MM.1S (cell line): Measurements from ENCODE around the gene PKD1.

Experiments
- DNase-seq: peaks from one replicate; pipeline ENCODE4 v3.0.0-alpha.2; 2015
- H2AFZ ChIP-seq: fragments of 300-600 bp; sonication (generic); 2 replicates; pipeline ENCODE4 v1.6.0; 2016; ENCODE audit warnings: antibody characterized with exemption, low read length
- H3F3A ChIP-seq: fragments of 300-600 bp; sonication (generic); 2 replicates; pipeline ENCODE4 v1.6.1; 2016; ENCODE audit warnings: mild to moderate bottlenecking, antibody characterized with exemption, low read length, moderate library complexity, mixed read lengths; ENCODE audit not compliant: insufficient read depth
- H3K27ac ChIP-seq: fragments of 300-600 bp; sonication (generic); 2 replicates; pipeline ENCODE4 v1.5.1; 2016; ENCODE audit warnings: mild to moderate bottlenecking, low read length
- H3K27me3 ChIP-seq: fragments of 300-600 bp; sonication (generic); replicated peaks from 2 replicates; pipeline ENCODE4 v1.6.0; 2016; ENCODE audit warnings: low read length; ENCODE audit not compliant: insufficient read depth
- H3K36me3 ChIP-seq: fragments of 300-600 bp; sonication (generic); replicated peaks from 2 replicates; pipeline ENCODE4 v1.6.1; 2016; ENCODE audit warnings: mild to moderate bottlenecking, low read length, mixed read lengths; ENCODE audit not compliant: insufficient read depth
- H3K4me1 ChIP-seq: fragments of 300-600 bp; sonication (generic); 2 replicates; pipeline ENCODE4 v1.6.1; 2016; ENCODE audit warnings: low read length, mixed read lengths
- H3K4me2 ChIP-seq: fragments of 300-600 bp; sonication (generic); 2 replicates; pipeline ENCODE4 v1.6.0; 2016; ENCODE audit warnings: low read depth, low read length
- H3K4me3 ChIP-seq: fragments of 300-600 bp; sonication (generic); 2 replicates; pipeline ENCODE4 v1.5.1; 2016; ENCODE audit warnings: low read length, mixed read lengths
- H3K79me2 ChIP-seq: fragments of 300-600 bp; sonication (generic); 2 replicates; pipeline ENCODE4 v1.6.1; 2016; ENCODE audit warnings: mixed run types, low read length, mixed read lengths
- H3K9ac ChIP-seq: fragments of 300-600 bp; sonication (generic); 2 replicates; pipeline ENCODE4 v1.6.1; 2016; ENCODE audit warnings: low read length, mixed read lengths
- H3K9me2 ChIP-seq: fragments of 300-600 bp; sonication (generic); replicated peaks from 2 replicates; pipeline ENCODE4 v1.6.1; 2016; ENCODE audit warnings: mild to moderate bottlenecking, low read length, mixed read lengths; ENCODE audit not compliant: insufficient read depth
- H3K9me3 ChIP-seq: fragments of 300-600 bp; sonication (generic); replicated peaks from 2 replicates; pipeline ENCODE4 v1.6.1; 2016; ENCODE audit warnings: mild to moderate bottlenecking, low read length, mixed read lengths; ENCODE audit not compliant: insufficient read depth
- H4K20me1 ChIP-seq: fragments of 300-600 bp; sonication (generic); 2 replicates; pipeline ENCODE4 v1.6.1; 2016; ENCODE audit warnings: mild to moderate bottlenecking, low read length, moderate library complexity, mixed read lengths; ENCODE audit not compliant: insufficient read depth
- EZH2 ChIP-seq: fragments of 300-600 bp; sonication (generic); optimal IDR thresholded peaks from 2 replicates; pipeline ENCODE3; 2017; ENCODE audit warnings: low read depth, mild to moderate bottlenecking, antibody characterized with exemption, low read length, mixed read lengths
- EZH2phosphoT487 ChIP-seq: fragments of 300-600 bp; sonication (generic); IDR thresholded peaks from 2 replicates; pipeline ENCODE4 v1.6.1; 2018; ENCODE audit warnings: antibody characterized with exemption, low read length
- TF ChIP-seq, protein P1 (sequence below): fragments of 300-600 bp; sonication (generic); IDR thresholded peaks from 2 replicates; pipeline ENCODE4 v1.5.1; 2016; ENCODE audit warnings: antibody characterized with exemption, low read length, mixed read lengths

PKD1 gene

DNA sequence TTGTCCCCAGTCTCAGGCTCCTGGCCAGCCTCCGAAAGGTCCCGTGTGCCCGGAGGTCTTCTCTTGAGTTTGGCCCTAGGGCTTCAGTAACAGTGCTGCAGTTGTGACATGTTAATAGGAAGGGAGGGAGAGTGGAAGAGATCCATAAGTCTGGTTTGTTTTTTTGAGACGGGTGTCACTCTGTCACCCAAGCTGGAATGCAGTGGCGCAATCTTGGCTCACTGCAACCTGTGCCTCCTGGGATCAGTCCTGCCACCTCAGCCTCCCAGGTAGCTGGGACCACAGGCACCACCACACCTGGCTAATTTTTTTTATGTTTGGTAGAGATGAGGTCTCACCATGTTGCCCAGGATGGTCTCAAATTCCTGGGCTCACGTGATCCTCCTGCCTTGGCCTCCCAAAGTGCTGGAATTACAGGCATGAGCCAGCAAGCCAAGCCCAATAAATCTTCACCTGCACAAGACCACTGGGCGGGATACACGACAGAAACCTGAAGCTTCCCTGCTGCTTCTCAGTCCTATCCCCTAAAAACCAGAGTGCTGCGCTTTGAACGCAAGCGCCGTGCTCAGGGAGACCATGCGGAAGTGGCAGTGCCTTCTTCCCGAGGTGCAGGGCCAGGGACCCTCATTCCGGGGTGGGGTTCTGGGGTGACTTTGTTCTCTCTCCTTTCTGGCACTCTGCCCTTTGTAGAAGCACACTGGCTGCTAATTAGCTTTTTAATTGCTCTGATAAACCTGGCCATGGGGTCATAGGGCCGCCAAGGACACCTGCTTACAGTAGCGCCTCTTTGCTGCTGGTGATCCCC, 30.8 kb upstream of the PKD1 start:
- H3K27me3 ChIP-seq, result no peaks in the 10 kb centered on the region
- no peaks in the 10 kb centered on the region for H3K36me3 ChIP-seq
- H3K4me2 ChIP-seq, result no peak overlapping the region
- no peak overlapping the region for H2AFZ ChIP-seq
- TF ChIP-seq, protein P1, sequence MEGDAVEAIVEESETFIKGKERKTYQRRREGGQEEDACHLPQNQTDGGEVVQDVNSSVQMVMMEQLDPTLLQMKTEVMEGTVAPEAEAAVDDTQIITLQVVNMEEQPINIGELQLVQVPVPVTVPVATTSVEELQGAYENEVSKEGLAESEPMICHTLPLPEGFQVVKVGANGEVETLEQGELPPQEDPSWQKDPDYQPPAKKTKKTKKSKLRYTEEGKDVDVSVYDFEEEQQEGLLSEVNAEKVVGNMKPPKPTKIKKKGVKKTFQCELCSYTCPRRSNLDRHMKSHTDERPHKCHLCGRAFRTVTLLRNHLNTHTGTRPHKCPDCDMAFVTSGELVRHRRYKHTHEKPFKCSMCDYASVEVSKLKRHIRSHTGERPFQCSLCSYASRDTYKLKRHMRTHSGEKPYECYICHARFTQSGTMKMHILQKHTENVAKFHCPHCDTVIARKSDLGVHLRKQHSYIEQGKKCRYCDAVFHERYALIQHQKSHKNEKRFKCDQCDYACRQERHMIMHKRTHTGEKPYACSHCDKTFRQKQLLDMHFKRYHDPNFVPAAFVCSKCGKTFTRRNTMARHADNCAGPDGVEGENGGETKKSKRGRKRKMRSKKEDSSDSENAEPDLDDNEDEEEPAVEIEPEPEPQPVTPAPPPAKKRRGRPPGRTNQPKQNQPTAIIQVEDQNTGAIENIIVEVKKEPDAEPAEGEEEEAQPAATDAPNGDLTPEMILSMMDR, result no peak
- no peak for TF ChIP-seq EZH2phosphoT487
- no peak for TF ChIP-seq EZH2
- H3K27ac ChIP-seq, result no peak overlapping the region
- H3F3A ChIP-seq, result no peaks in the 10 kb centered on the region
- no peaks in the 10 kb centered on the region for H3K9me3 ChIP-seq
- H3K4me1 ChIP-seq, result no peaks in the 10 kb centered on the region
- no peaks in the 10 kb centered on the region for H3K9me2 ChIP-seq
- H4K20me1 ChIP-seq, result no peaks in the 10 kb centered on the region
- peaks cover 26% of the 10 kb centered on the region for H3K79me2 ChIP-seq
- H3K4me3 ChIP-seq, result no peak overlapping the region
- no peak for DNase-seq
- no peak overlapping the region for H3K9ac ChIP-seq

DNA sequence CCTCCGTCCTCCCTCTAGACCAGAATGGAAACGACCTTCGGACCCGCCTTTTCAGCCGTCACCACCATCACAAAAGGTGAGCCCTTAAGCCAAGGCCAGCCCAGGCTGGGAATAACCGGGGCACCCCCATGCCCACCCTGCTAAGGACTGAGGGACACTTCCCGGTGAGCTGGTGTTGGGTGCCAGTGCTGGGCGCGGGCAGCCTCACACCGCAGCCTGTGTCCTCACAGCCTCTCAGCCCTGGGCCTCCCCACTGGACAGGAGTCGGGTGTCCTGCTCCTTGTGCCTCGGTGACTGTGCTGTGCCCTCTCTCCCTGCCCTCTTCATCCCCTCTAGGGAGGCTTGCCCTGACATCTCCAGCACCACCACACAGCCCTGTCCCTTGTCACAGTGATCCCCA, 30.2 kb upstream of the PKD1 start:
- no peaks in the 10 kb centered on the region for H4K20me1 ChIP-seq
- no peak overlapping the region for H3K9ac ChIP-seq
- H3K9me3 ChIP-seq, result no peaks in the 10 kb centered on the region
- H3K9me2 ChIP-seq, result no peaks in the 10 kb centered on the region
- no peak for DNase-seq
- no peak overlapping the region for H2AFZ ChIP-seq
- no peak overlapping the region for H3K4me3 ChIP-seq
- no peak overlapping the region for H3K4me2 ChIP-seq
- H3K79me2 ChIP-seq, result peaks cover 31% of the 10 kb centered on the region
- H3K36me3 ChIP-seq, result no peaks in the 10 kb centered on the region
- TF ChIP-seq, protein P1, result no peak
- no peak for TF ChIP-seq EZH2
- TF ChIP-seq EZH2phosphoT487, result no peak
- no peaks in the 10 kb centered on the region for H3F3A ChIP-seq
- H3K27ac ChIP-seq, result no peak overlapping the region
- H3K27me3 ChIP-seq, result no peaks in the 10 kb centered on the region
- no peaks in the 10 kb centered on the region for H3K4me1 ChIP-seq

DNA sequence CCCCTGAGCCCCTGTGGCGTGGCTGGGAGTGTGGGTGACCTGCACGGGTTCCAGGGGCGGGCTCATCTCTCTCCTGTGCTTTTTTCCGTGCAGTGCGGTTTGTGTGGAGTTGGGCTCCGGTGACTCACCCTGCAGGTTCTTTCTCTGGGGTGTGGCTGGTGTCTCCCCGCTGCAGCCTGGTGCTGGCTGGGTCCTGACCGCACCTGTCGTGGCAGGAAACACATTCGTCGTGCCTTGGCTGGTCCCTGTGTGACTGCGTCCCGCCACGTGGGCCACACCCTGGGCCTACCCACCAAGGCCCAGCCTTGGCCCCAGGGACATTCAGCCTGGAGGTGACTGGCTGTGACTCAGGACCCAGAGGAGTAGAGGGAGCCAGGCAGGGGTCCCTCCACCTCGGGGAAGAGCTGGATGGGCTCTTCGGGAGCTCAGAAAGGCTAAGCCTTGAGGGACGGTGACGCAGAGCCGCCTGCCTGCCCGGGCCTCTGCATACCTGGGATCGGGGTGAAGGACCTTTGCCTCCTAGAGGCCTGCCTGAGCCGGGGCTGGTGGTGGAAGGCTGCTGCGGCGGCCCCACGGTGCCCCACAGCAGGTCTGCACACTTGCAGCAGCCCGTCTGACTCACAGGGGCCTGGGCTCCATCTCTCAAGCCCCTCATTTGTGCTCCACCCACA, 27.6 kb upstream of the PKD1 start:
- H3K9ac ChIP-seq, result no peak overlapping the region
- no peak overlapping the region for H3K27ac ChIP-seq
- H3K9me3 ChIP-seq, result no peaks in the 10 kb centered on the region
- H2AFZ ChIP-seq, result no peak overlapping the region
- no peaks in the 10 kb centered on the region for H3K36me3 ChIP-seq
- TF ChIP-seq EZH2, result no peak
- TF ChIP-seq EZH2phosphoT487, result no peak
- TF ChIP-seq, protein P1, result no peak
- peaks cover 54% of the 10 kb centered on the region for H3K79me2 ChIP-seq
- no peaks in the 10 kb centered on the region for H3K9me2 ChIP-seq
- no peak for DNase-seq
- no peaks in the 10 kb centered on the region for H3K27me3 ChIP-seq
- no peaks in the 10 kb centered on the region for H3K4me1 ChIP-seq
- no peak overlapping the region for H3K4me2 ChIP-seq
- H3F3A ChIP-seq, result no peaks in the 10 kb centered on the region
- H4K20me1 ChIP-seq, result no peaks in the 10 kb centered on the region
- no peak overlapping the region for H3K4me3 ChIP-seq
